Transverse colon (tissue), 4 donors: ENCODE data around the gene EPS8. TPM values are rescaled to one million over a fixed set of nuclear protein-coding genes. Genes with fewer than 3 reads are reported as not detected.
"Not testable (repeated sequence)": the region's sequence is repeated elsewhere in the genome, so short reads cannot be mapped to it uniquely, and the experiment has no call there.

Experiments
- DNase-seq: peaks from one replicate; pipeline ENCODE4 v3.0.0-alpha.2; 2019
- H3K27ac ChIP-seq, 4 donors: fragments of 200-600 bp; sonication (generic); 2 replicates each; pipeline ENCODE4 v1.5.1; 2016 to 2018; ENCODE audit warnings: inconsistent platforms in 4 of 4
- H3K27me3 ChIP-seq: fragments of 200-600 bp; sonication (generic); 2 replicates; pipeline ENCODE4 v1.5.1; 2017; ENCODE audit warnings: inconsistent platforms
- H3K36me3 ChIP-seq, 4 donors: fragments of 200-600 bp; sonication (generic); 2 replicates each; pipeline ENCODE4 v1.5.1; 2017 to 2019; ENCODE audit warnings: inconsistent platforms in 4 of 4
- H3K4me1 ChIP-seq, 4 donors: fragments of 200-600 bp; sonication (generic); 2 replicates each; pipeline ENCODE4 v1.5.1; 2017 to 2020; ENCODE audit warnings: inconsistent platforms in 4 of 4
- H3K4me3 ChIP-seq, 4 donors: fragments of 200-600 bp; sonication (generic); 1 replicate in 1 of 4; 2 replicates in 3 of 4; pipeline versions ENCODE4 v1.5.1 to v1.6.1; 2017 to 2019; ENCODE audit warnings: inconsistent platforms in 4 of 4
- H3K9me3 ChIP-seq, 2 donors: fragments of 200-600 bp; sonication (generic); 2 replicates each; pipeline ENCODE4 v1.5.1; 2017 to 2019; ENCODE audit warnings: inconsistent platforms in 2 of 2
- CTCF ChIP-seq, 5 experiments: fragments of 200-600 bp in 3 of 5; fragments of 450-650 bp in 2 of 5; sonication (generic) in 3 of 5; IDR thresholded peaks; 1 replicate in 2 of 5; 2 replicates in 3 of 5; pipeline ENCODE4 v1.5.1; 2016 to 2017; ENCODE audit warnings: antibody characterized with exemption in 5 of 5, inconsistent platforms in 3 of 5, mild to moderate bottlenecking in 2 of 5, moderate library complexity in 1 of 5
- EP300 ChIP-seq: sonication (generic); formaldehyde crosslinking; IDR thresholded peaks from one replicate; pipeline ENCODE4 v1.6.1; 2017; ENCODE audit warnings: antibody characterized with exemption, low read depth
- POLR2A ChIP-seq: fragments of 450-650 bp; IDR thresholded peaks from one replicate; pipeline ENCODE4 v1.6.1; 2016; ENCODE audit warnings: antibody characterized with exemption, mild to moderate bottlenecking, moderate library complexity
- POLR2AphosphoS5 ChIP-seq, 3 donors: sonication (generic); formaldehyde crosslinking; IDR thresholded peaks; one replicate each; pipeline ENCODE4 v1.6.1; 2016; ENCODE audit warnings: antibody characterized with exemption in 3 of 3
- WGBS, 2 donors: methylation state at CpG; one replicate each; pipeline ENCODE4 v1.1.5; 2018; ENCODE audit warnings: low coverage in 1 of 2; 5-methylcytosine and 5-hydroxymethylcytosine counted together
- in situ Hi-C, 4 donors: fragments of 200-750 bp; cut with MboI; loops; one replicate each; pipeline versions ENCODE4 v1.15.0 to v1.15.1; 2017; ENCODE audit warnings: low sequenced_read_pairs in 3 of 4, low pct_ligation_motif_present in 1 of 4, low pct_unique_long_range_greater_than_20kb in 1 of 4
- intact Hi-C: fragments of 100-400 bp; cut with DNase I; formaldehyde crosslinking; loops from one replicate; pipeline ENCODE4 v1.15.1; 2023; ENCODE audit warnings: low total_unique reads
- total RNA-seq, 4 donors: library from RNA; depleted of rRNA; stranded (reverse); fragments of >200 nt; gene quantifications; one replicate each; pipeline ENCODE4 v1.1.0, GENCODE V29; 2016

EPS8 gene
- total RNA-seq, 4 donors from 2014 or later = 55.1 to 180 (median 140) TPM

DNA sequence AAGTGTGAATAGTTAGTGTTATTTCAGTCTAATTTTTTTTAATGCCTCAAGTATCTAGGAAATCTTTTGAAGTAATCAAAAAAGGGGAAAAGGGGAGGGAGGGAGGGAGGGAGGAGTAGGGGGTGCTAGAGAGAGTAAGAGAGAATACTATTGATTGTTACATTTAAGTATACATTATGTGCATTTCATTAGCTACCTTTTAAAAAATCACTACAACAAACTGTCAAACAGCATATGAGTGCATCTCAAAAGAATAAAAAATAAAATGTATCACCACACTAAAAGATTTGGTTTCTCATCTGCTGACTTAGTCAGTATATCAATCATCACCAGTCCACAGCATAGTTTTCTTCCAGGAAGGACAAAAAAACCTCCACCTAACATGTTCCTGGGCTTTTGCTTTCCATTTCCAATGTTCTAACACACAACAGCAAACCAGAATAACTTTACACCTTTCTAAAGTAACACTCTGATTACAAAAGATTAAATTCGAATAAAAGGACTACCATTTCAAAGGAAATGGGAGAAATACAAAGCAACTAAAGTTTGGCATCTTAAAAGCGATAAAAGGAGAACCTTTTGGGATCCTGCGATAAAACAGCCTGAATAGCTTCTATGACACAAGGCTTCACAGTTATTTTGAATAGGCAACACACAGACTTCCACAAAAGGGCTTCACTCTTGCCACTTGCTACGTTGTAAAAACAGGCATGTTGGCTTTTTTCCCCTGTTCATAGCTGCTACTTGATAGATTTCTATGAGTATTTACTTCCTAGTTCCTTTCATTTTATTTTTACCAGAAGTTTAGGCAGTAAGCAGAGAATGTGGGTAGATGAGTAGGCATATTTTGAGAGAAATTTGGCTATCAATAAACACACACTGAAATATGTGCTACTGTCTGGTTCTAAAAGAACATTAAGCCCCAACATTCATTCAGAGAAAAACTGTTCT lies 160.9 kb downstream of the EPS8 start:
- intact Hi-C loops (no loop called here), in situ Hi-C loops (no loop called here)
- Histone ChIP-seq H3K27me3 (no peaks in the 10 kb centered on the region), H3K4me1 (peaks cover 4 to 33% (median 16%) of the 10 kb centered on the region in 4 donors), H3K9me3 (no peaks in the 10 kb centered on the region), H3K36me3 (peaks cover 0 to 5% (median 1%) of the 10 kb centered on the region in 4 donors), H3K27ac (peak overlapping the region; percentile 74 to 78 (median 76)), H3K4me3 (no peak overlapping the region)
- 51 to 63% methylated on average over 4 of the region's 4 CpGs for WGBS, 2 donors
- DNase-seq = no peak
- TF ChIP-seq CTCF (IDR thresholded peaks at IDR 0.05) (no peak), EP300 (no peak), POLR2A (no peak), POLR2AphosphoS5 (IDR thresholded peaks at IDR 0.05) (no peak)

DNA sequence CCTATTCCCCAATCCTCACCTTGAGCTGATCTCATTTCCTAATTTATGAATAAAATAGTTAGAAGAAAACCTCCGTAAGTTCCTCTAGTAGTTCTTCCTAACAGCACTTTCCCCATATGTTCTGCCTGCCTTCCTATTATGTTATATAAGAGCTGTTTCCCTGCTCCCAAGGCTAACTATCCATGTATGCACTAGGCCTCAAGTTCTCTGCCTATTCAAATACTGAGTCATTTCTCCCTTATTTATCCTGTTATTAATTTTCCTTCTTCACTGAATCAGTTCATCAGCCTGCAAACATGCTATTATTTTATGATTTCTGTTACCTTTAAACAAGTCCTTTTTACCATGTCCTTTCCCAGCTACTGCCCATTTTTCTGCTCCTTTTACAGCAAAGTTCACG lies 164.1 kb downstream of the EPS8 start:
- Histone ChIP-seq H3K9me3 (no peaks in the 10 kb centered on the region), H3K27ac (no peak overlapping the region), H3K4me3 (no peak overlapping the region), H3K36me3 (peaks cover 0 to 23% (median 8%) of the 10 kb centered on the region in 4 donors), H3K27me3 (no peaks in the 10 kb centered on the region), H3K4me1 (peaks cover 4 to 23% (median 15%) of the 10 kb centered on the region in 4 donors)
- WGBS, 2 donors = 92 to 93% methylated on average over 2 of the region's 2 CpGs
- intact Hi-C loops = no loop called here
- DNase-seq = no peak
- TF ChIP-seq POLR2A (no peak), CTCF (IDR thresholded peaks at IDR 0.05) (no peak), POLR2AphosphoS5 (IDR thresholded peaks at IDR 0.05) (no peak), EP300 (no peak)
- in situ Hi-C loops = no loop called here

GRCh38 chr12:15620741-15621539 lies 168.2 kb downstream of the EPS8 start:
- Histone ChIP-seq H3K4me1 (no peaks in the 10 kb centered on the region), H3K27ac (no peak overlapping the region), H3K36me3 (peaks cover 0 to 38% (median 14%) of the 10 kb centered on the region in 4 donors), H3K9me3 (no peaks in the 10 kb centered on the region), H3K4me3 (no peak overlapping the region), H3K27me3 (no peaks in the 10 kb centered on the region)
- in situ Hi-C loops (no loop called here), intact Hi-C loops (no loop called here)
- 77 to 92% methylated on average over 4 of the region's 4 CpGs for WGBS, 2 donors
- no peak for DNase-seq
- no peak for TF ChIP-seq CTCF (IDR thresholded peaks at IDR 0.05)
- no peak for TF ChIP-seq POLR2A

DNA sequence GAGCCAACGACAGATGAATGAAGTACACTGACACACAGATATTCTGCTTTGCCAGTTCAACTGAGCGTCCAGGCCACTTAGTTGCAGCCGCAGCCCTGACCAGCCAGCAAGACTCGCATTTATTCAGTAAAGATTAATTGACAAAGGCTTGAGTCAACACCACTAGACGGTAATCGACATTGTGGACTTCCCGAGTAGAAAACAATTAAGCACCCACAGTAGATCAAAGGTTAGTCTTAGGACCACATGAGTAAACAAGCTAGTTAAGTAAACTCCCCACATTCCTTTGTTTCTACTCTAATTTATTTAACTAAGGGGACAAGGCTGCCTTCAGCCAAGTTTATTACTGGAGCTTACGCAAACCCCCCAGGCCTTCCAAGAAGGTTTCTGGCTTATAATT lies 172.7 kb downstream of the EPS8 start:
- 89 to 92% methylated on average over 2 to 8 of the region's 8 CpGs for WGBS, 2 donors
- H3K4me1 ChIP-seq, H3K9me3 ChIP-seq, H3K4me3 ChIP-seq, H3K27me3 ChIP-seq, intact Hi-C loops, H3K27ac ChIP-seq, in situ Hi-C loops, DNase-seq: not testable (repeated sequence)
- peaks cover 0 to 18% (median 8%) of the 10 kb centered on the region in 4 donors for H3K36me3 ChIP-seq
